ENCODE data around the gene SQSTM1. TPM values are rescaled to one million over a fixed set of nuclear protein-coding genes. Genes with fewer than 3 reads are reported as not detected.

The SQSTM1 gene
- total RNA-seq, 2 experiments from 2014 or later = 79.6 to 93.0 TPM

- no peak for DNase-seq
- Mint-ChIP-seq H3K9me3 (no peaks in the 10 kb centered on the region), H3K4me3 (peak overlapping the region; percentile 60), H3K27ac (no peak overlapping the region), H3K4me1 (peaks cover 39% of the 10 kb centered on the region), H3K36me3 (ENCODE audit: low read depth) (peaks cover 12% of the 10 kb centered on the region), H3K27me3 (no peaks in the 10 kb centered on the region)
- CTCF ChIA-PET = interaction anchor here (0.7 to 1.2 kb wide), 4 partner anchors 12 to 126 kb away, joined by 3 to 4 read pairs (median 4); no protein-coding TSS in a partner anchor
- POLR2A ChIA-PET = no interaction called here
Measured at GRCh38 chr5:179796877-179797608, 23.7 kb upstream of the SQSTM1 start.

DNA sequence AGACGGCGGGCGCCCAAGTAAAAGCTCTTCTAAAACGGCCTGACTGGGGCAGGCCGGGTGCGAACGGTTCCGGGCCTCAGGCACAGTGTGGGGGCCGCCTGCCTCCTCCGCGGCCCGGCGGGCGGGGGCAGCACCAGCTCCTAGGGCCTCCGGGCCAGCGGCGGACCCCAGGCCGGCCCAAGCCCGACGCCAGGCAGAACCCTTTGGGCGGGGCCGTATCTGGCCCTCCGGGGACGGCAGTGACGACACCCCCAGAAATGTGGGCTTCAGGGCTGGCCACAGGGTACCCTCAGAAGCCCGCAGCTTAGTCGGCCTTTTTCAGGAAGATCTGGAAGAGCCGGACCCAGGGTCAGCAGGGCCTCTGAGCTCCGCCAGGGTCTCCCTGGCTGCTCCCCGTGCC lies 23.0 kb upstream of the SQSTM1 start:
- ChIA-PET CTCF (interaction anchor here (0.7 to 1.2 kb wide), 2 partner anchors 31 to 35 kb away, joined by 3 to 4 read pairs; no protein-coding TSS in a partner anchor), POLR2A (no interaction called here)
- H3K36me3 Mint-ChIP-seq (ENCODE audit: low read depth) = peaks cover 12% of the 10 kb centered on the region
- H3K27ac Mint-ChIP-seq = no peak overlapping the region
- DNase-seq = no peak
- H3K27me3 Mint-ChIP-seq = no peaks in the 10 kb centered on the region
- H3K9me3 Mint-ChIP-seq = no peaks in the 10 kb centered on the region
- H3K4me1 Mint-ChIP-seq = peaks cover 34% of the 10 kb centered on the region
- no peak overlapping the region for H3K4me3 Mint-ChIP-seq

GRCh38 chr5:179798144-179798770 lies 22.4 kb upstream of the SQSTM1 start:
- ChIA-PET CTCF (interaction anchor here (0.7 kb wide), 1 partner anchor 31 kb away, joined by 3 read pairs; no protein-coding TSS in a partner anchor), POLR2A (no interaction called here)
- H3K36me3 Mint-ChIP-seq (ENCODE audit: low read depth) = peaks cover 12% of the 10 kb centered on the region
- H3K27me3 Mint-ChIP-seq = no peaks in the 10 kb centered on the region
- no peaks in the 10 kb centered on the region for H3K9me3 Mint-ChIP-seq
- peaks cover 33% of the 10 kb centered on the region for H3K4me1 Mint-ChIP-seq
- no peak overlapping the region for H3K4me3 Mint-ChIP-seq
- H3K27ac Mint-ChIP-seq = no peak overlapping the region
- no peak for DNase-seq

DNA sequence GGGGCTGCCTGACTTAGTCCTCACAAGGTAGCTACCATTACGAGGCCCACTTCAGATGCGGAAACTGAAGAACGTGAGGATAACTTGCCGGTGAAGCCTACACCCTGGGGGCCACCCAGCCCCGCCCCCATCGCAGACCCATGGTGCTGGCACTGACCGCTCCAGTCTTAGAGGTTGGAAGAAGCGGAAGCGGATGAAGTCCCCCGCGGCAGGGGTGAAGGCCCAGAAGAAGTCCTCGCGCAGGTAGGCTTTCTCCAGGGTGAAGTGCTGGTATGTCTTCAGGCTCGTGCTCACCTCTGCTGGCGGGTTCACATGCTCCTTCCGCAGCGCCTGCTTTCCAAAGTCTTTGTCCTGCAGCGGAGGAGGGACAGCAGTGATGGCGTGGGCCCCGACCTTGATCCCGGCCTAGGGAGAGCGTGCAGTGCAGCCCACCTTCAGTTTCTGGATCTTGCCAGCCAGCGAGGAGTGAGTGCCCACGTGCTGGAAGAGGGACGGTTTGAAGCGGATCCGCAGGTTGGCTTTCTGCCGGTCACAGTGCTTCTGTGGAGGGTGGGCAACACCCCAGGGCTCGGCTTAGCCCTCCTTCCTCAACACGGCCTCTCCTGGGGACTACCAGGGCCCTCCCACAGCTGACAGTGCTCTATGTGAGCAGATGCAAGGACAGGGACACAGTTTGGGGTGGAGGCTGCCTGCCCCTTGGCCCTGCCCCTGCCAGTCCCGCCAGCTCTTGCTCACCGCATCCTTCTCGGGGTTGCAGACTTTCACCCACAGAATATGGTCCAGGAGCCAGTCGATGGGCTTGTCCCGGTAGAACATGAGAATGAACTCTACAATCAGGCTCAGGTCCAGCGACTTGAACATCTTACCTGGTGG lies 21.7 kb upstream of the SQSTM1 start:
- CTCF ChIA-PET = interaction anchor here (0.6 to 0.7 kb wide), 2 partner anchors 169 to 293 kb away, joined by 3 read pairs; no protein-coding TSS in a partner anchor
- H3K4me1 Mint-ChIP-seq = peaks cover 31% of the 10 kb centered on the region
- POLR2A ChIA-PET = no interaction called here
- no peak for DNase-seq
- no peaks in the 10 kb centered on the region for H3K27me3 Mint-ChIP-seq
- peaks cover 12% of the 10 kb centered on the region for H3K36me3 Mint-ChIP-seq (ENCODE audit: low read depth)
- no peak overlapping the region for H3K4me3 Mint-ChIP-seq
- H3K9me3 Mint-ChIP-seq = no peaks in the 10 kb centered on the region
- no peak overlapping the region for H3K27ac Mint-ChIP-seq

- Mint-ChIP-seq H3K27ac (no peak overlapping the region), H3K4me1 (peaks cover 31% of the 10 kb centered on the region), H3K27me3 (no peaks in the 10 kb centered on the region), H3K36me3 (ENCODE audit: low read depth) (peaks cover 12% of the 10 kb centered on the region), H3K4me3 (no peak overlapping the region), H3K9me3 (no peaks in the 10 kb centered on the region)
- CTCF ChIA-PET = interaction anchor here (0.6 to 1.4 kb wide), 2 partner anchors 31 to 170 kb away, joined by 3 read pairs; no protein-coding TSS in a partner anchor
- POLR2A ChIA-PET = no interaction called here
- no peak for DNase-seq
Measured at GRCh38 chr5:179799644-179799973, 21.1 kb upstream of the SQSTM1 start.

DNA sequence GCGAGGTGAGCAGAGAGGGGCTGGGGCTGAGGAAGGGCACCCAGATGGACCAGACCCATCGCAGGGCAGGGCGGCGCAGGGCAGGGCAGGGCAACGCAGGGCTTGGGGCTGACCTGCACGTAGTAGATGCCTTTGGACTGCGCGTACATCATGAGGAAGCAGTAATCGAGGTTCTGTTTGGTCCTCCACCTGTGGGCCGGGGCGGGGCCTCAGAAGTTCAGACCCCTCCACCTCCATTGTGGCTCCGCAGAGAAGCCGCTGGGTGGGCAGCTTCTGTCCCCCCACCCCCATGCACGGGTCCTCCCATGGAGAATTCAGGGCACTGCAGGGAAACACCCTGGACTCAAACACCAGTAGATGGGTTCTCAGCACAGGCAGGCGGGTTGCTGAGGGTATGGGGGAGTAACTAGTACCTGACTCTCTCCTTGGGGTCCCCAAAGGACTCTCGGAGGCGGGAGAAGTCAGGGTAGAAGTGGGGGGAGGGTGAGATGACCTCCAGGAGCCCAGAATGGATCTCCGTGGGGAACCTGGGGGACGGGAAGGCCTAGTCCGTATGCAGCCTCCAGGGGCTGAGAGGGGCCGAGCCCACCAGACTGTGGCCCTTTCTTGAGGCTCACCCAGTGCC lies 20.5 kb upstream of the SQSTM1 start:
- ChIA-PET POLR2A (no interaction called here), CTCF (interaction anchor here (1.4 kb wide), 1 partner anchor 31 kb away, joined by 3 read pairs; no protein-coding TSS in a partner anchor)
- Mint-ChIP-seq H3K27ac (no peak overlapping the region), H3K36me3 (ENCODE audit: low read depth) (peaks cover 12% of the 10 kb centered on the region), H3K4me3 (no peak overlapping the region), H3K9me3 (no peaks in the 10 kb centered on the region), H3K4me1 (peaks cover 31% of the 10 kb centered on the region), H3K27me3 (no peaks in the 10 kb centered on the region)
- no peak for DNase-seq

- H3K36me3 Mint-ChIP-seq (ENCODE audit: low read depth) = peaks cover 12% of the 10 kb centered on the region
- H3K27ac Mint-ChIP-seq = no peak overlapping the region
- POLR2A ChIA-PET = no interaction called here
- no peaks in the 10 kb centered on the region for H3K27me3 Mint-ChIP-seq
- no peaks in the 10 kb centered on the region for H3K9me3 Mint-ChIP-seq
- CTCF ChIA-PET = interaction anchor here (1.1 to 1.7 kb wide), 3 partner anchors 20 to 38 kb away, joined by 3 to 8 read pairs (median 3); partner anchors contain the start of gene SQSTM1
- DNase-seq = no peak
- no peak overlapping the region for H3K4me3 Mint-ChIP-seq
- peaks cover 33% of the 10 kb centered on the region for H3K4me1 Mint-ChIP-seq
Measured at GRCh38 chr5:179800696-179801201, 20.0 kb upstream of the SQSTM1 start.

GRCh38 chr5:179801304-179802206 lies 19.1 kb upstream of the SQSTM1 start:
- H3K4me1 Mint-ChIP-seq = peaks cover 33% of the 10 kb centered on the region
- H3K9me3 Mint-ChIP-seq = no peaks in the 10 kb centered on the region
- CTCF ChIA-PET = interaction anchor here (0.5 to 2.5 kb wide), 23 partner anchors 8 to 291 kb away, joined by 3 to 13 read pairs (median 4); partner anchors contain the start of genes LTC4S and SQSTM1
- H3K27ac Mint-ChIP-seq = no peak overlapping the region
- no peak overlapping the region for H3K4me3 Mint-ChIP-seq
- POLR2A ChIA-PET = no interaction called here
- no peaks in the 10 kb centered on the region for H3K27me3 Mint-ChIP-seq
- DNase-seq = peak; percentile 86
- H3K36me3 Mint-ChIP-seq (ENCODE audit: low read depth) = peaks cover 12% of the 10 kb centered on the region

GRCh38 chr5:179802207-179802883 lies 18.4 kb upstream of the SQSTM1 start:
- no peak for DNase-seq
- ChIA-PET CTCF (interaction anchor here (0.5 to 2.5 kb wide), 22 partner anchors 9 to 290 kb away, joined by 3 to 13 read pairs (median 4); partner anchors contain the start of gene LTC4S), POLR2A (no interaction called here)
- Mint-ChIP-seq H3K4me1 (peaks cover 28% of the 10 kb centered on the region), H3K27me3 (no peaks in the 10 kb centered on the region), H3K36me3 (ENCODE audit: low read depth) (peaks cover 8% of the 10 kb centered on the region), H3K4me3 (no peak overlapping the region), H3K9me3 (no peaks in the 10 kb centered on the region), H3K27ac (no peak overlapping the region)

DNA sequence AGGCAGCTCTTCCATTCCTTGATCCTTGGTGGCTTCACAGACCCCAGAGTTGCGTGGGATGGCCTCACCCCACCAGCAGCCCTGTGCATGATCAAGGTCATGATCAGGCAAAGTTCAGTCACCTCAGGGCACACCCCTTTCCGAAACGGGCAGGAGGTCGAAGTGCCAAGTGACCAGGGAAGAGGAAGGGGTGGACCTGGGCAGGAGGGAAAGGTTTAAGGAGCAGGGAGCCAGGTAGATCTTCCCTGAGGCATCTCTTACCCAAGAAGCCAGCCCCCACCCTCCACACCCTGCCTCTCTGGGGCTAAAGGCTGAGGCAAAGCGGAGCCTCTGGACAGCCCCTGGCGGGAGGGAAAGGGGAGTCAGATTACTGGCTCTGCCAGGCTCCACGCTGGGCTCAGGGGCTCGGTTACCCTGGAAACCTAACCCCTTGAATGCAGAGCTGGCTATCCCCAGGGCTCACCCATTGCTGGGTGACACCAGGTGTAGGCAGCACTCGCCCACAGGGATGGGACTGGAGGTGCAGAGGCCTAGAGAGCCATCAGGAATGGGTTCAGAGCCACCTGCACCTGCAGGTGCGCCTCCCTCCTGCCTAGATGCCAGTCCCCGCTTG lies 17.6 kb upstream of the SQSTM1 start:
- Mint-ChIP-seq H3K4me3 (no peak overlapping the region), H3K27ac (peak overlapping the region; percentile 19)
- POLR2A ChIA-PET = no interaction called here

More for the DNA sequence above, 17.6 kb upstream of the SQSTM1 start:
- Mint-ChIP-seq H3K27me3 (no peaks in the 10 kb centered on the region), H3K4me1 (peaks cover 28% of the 10 kb centered on the region), H3K9me3 (no peaks in the 10 kb centered on the region), H3K36me3 (ENCODE audit: low read depth) (peaks cover 8% of the 10 kb centered on the region)
- CTCF ChIA-PET = interaction anchor here (0.6 to 2.5 kb wide), 10 partner anchors 9 to 105 kb away, joined by 3 to 13 read pairs (median 6); partner anchors contain the start of genes LTC4S and SQSTM1
- DNase-seq = no peak
